22Rv1 (cell line): ENCODE results near the gene STK33.

ENCODE experiments used
- H3K27ac ChIP-seq: fragments of 450-650 bp; 2 replicates; pipeline ENCODE4 v1.5.1; 2017
- ZFX ChIP-seq: fragments of 450-650 bp; IDR thresholded peaks from 2 replicates; pipeline ENCODE4 v1.6.1; 2017; ENCODE audit warnings: antibody characterized with exemption, borderline replicate concordance
- TF ChIP-seq, protein P1 (sequence below): fragments of 450-650 bp; IDR thresholded peaks from 2 replicates; pipeline ENCODE4 v1.5.1; 2017; ENCODE audit warnings: mild to moderate bottlenecking

The STK33 gene

DNA sequence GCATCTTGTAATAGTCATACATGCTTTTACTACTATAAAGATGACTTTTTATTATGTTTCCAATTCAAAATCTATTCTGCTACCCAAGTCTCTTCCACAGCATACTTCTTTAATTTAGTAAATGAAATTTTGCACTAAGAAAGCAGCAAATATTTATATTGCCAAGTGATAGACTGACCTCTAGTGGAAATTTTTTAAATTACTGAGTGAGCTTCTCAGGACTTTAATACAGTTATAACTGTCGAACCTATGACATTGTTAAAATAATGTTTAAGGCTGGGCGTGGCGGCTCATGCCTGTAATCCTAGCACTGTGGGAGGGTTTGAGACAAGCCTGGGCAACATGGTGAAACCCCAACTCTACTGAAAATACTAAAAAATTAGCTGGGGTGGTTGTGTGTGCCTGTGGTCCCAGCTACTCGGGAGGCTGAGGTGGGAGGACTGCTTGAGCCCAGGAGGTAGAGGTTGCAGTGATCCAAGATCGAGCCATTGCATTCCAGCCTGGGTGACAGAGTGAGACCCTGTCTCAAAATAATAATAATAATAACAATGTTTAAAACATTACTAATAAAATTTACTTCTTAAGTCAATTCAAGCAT lies 27.3 kb downstream of the STK33 start:
- TF ChIP-seq ZFX, result no peak
- TF ChIP-seq, protein P1, sequence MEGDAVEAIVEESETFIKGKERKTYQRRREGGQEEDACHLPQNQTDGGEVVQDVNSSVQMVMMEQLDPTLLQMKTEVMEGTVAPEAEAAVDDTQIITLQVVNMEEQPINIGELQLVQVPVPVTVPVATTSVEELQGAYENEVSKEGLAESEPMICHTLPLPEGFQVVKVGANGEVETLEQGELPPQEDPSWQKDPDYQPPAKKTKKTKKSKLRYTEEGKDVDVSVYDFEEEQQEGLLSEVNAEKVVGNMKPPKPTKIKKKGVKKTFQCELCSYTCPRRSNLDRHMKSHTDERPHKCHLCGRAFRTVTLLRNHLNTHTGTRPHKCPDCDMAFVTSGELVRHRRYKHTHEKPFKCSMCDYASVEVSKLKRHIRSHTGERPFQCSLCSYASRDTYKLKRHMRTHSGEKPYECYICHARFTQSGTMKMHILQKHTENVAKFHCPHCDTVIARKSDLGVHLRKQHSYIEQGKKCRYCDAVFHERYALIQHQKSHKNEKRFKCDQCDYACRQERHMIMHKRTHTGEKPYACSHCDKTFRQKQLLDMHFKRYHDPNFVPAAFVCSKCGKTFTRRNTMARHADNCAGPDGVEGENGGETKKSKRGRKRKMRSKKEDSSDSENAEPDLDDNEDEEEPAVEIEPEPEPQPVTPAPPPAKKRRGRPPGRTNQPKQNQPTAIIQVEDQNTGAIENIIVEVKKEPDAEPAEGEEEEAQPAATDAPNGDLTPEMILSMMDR, result peak; percentile 80
- no peak overlapping the region for H3K27ac ChIP-seq

DNA sequence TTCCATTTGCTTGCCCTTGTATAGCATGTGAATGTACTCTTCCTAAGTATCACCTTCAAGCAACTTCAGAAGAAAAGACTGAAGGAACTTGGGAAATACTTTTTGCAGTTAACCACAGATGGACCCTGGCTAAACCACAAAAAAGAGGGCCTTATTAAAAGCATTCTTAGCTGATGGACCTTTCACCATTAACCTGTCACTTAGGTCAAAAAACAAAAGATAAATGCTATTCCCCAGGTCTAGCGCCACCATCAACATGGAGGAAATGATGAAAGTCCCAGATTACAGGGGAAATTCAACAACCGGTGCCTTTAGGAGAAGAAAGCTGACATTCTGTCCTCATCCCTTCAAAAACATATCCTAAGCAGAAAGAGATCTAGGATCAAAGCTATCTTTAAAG lies 29.5 kb downstream of the STK33 start:
- TF ChIP-seq, protein P1, result no peak
- TF ChIP-seq ZFX, result no peak
- H3K27ac ChIP-seq, result no peak overlapping the region

DNA sequence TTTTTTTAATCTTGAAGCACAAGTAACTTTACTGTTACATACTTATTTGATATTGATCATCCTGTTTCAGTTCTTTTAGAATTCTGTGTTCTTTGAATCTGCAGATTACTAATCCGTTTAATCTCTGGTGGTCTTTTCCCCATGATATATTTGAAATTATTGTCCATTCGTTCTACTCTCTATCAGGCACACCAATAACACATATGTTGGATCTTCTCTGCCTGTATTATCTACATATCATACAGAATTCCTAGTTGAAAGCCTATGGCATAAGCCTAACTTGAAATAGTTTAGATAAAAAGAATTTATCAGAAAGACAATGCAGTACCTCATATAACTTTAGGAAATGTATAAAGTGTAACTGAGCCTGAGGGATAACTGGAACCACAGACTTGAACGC lies 32.6 kb downstream of the STK33 start:
- TF ChIP-seq, protein P1, result no peak
- TF ChIP-seq ZFX, result no peak
- H3K27ac ChIP-seq, result no peak overlapping the region

DNA sequence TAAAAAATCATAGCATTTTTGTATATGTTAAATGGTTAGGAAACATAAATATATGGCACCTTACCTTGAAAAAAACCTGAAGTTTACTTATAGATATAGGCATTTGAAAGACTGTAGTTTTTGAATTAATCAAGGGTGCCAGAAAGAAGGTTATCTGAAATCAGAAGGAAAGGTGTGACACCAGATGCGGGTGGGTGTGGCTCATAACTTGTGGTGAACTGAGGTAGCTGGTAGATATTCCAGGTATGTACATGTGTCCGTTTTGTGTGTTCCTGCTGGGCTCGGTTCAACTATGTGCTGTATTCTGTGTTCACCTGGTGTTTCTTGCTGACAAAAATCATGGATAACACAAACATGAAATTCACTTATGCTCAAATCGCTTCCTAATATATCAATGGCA lies 35.6 kb downstream of the STK33 start:
- H3K27ac ChIP-seq, result no peak overlapping the region
- TF ChIP-seq ZFX, result no peak
- TF ChIP-seq, protein P1, result no peak

DNA sequence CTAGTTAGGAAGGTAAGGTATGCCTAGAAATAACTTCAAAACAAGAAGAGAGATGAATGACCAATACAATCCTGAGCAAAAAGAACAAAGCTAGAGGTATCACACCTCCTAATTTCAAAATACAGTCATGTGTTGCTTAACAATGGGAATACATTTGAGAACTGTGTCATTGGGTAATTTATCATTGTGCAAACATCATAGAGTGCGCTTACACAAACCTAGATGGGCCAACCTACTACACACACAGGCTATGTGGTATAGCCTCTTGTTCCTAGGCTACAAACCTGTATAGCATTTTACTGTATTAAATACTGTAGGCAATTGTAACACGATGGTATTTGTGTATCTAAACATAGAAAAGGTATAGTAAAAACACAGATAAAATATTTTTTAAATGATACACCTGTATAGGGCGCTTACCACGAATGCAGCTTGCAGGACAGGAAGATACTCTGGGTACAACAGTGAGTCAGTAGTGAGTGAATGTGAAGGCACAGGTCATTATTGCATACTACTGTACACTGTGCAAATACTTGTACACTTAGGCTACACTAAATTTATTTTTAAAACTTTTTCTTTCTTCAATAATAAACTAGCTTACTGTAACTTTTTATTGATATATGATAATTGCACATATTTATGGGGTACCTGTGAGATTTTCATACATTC lies 48.2 kb downstream of the STK33 start:
- no peak overlapping the region for H3K27ac ChIP-seq
- TF ChIP-seq, protein P1, result no peak
- TF ChIP-seq ZFX, result no peak

DNA sequence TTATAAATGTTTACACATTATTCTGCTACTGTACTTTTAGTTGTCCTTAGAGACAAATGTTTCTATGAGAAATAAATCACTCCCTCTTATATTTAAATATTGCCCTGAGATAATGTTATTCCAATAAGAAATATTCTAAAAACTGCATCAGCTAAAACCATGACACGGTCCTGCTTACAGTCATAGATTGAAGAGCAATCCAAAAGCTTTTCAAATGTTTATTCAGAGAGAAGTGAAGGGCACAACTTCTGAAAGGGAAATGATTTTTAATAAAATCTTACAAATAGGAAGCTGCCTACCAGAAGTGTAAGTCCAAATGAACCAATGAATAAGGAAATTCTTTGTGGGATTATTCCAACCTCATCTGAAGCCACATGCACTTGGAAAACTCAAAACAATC lies 49.2 kb downstream of the STK33 start:
- TF ChIP-seq, protein P1, result no peak
- TF ChIP-seq ZFX, result no peak
- no peak overlapping the region for H3K27ac ChIP-seq

DNA sequence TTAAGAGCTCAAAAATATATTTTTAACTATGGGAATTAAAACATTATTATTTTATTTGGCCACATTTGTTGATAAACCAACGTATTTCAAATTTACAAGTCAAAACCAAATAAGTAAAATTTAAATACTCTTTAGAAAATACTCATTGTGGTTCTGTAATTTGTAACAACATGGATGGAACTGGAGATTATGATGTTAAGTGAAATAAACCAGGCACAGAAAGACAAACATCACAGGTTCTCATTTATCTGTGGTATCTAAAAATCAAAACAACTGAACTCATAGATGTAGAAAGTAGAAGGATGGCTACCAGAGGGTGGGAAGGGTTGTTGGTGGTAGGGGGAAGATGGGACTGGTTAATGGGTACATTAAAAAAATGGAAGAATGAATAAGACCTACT lies 50.8 kb downstream of the STK33 start:
- TF ChIP-seq, protein P1, result no peak
- TF ChIP-seq ZFX, result no peak

More for the DNA sequence above, 50.8 kb downstream of the STK33 start:
- no peak overlapping the region for H3K27ac ChIP-seq
